HEK293T (cell line): ENCODE data around the gene ABI3.

Experiments
- CTBP1 ChIP-seq: fragments of 450-650 bp; IDR thresholded peaks from 2 replicates; pipeline ENCODE4 v1.6.1; 2016; ENCODE audit warnings: borderline replicate concordance
- ZNF384 ChIP-seq: fragments of 450-650 bp; IDR thresholded peaks from 2 replicates; pipeline ENCODE4 v1.6.1; 2016

DNA sequence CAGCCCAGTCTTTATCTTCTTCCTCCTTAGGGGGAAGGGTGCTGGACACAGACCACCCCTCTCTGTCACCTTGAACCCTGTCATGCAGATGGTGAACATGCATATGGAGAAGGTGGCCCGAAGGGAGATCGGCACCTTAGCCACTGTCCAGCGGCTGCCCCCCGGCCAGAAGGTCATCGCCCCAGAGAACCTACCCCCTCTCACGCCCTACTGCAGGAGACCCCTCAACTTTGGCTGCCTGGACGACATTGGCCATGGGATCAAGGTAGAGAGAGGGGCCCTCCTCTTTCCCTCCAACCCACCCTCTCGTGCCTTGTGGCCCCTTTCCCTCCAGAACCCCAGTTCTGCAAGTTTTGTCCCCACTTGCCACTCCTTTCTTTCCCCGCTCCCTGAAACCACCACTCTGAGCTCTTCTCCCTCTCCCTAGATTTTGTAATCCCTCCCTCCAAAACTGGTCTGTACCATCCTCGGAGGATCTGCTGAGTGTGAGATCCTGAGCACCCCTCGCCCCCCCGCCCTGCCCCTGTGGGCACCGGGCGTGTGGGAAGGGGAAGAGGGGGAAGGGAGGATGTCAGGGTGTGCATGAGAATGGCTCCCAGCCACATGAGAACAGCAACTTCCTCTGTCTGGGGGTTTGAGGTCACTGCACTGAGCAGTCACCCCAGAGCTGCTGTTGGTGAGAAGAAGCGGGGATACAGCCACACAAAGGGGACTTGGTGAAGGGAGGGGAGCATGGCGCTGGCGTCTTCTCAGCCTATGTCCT is 7.3 kb downstream of the ABI3 start:
- TF ChIP-seq CTBP1 (no peak), ZNF384 (no peak)
